ENCODE data around the gene CDYL2. TPM values are rescaled to one million over a fixed set of nuclear protein-coding genes. Genes with fewer than 3 reads are reported as not detected.

Gene CDYL2
- polyA plus RNA-seq, 1 donor: 8.3 TPM

DNA sequence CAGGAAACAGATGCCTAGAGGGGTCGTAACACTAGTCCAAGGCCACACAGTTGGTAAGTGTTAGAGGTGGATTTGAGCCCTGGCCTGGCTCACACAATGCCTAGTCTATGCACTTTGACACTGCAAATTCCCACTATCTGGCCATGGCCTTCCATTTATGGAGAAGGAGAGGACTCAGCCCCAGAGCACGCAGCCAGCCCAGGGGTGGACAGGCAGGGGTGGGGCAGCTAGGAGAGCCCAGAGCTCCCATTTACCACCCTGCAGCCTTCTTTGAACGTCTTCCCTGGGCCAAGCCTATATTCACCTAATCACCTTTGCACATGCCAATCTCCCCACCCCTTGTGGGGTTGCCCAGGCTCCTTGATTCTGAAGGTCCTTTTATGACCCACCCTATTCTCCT, 182.4 kb downstream of the CDYL2 start:
- no peak for DNase-seq

DNA sequence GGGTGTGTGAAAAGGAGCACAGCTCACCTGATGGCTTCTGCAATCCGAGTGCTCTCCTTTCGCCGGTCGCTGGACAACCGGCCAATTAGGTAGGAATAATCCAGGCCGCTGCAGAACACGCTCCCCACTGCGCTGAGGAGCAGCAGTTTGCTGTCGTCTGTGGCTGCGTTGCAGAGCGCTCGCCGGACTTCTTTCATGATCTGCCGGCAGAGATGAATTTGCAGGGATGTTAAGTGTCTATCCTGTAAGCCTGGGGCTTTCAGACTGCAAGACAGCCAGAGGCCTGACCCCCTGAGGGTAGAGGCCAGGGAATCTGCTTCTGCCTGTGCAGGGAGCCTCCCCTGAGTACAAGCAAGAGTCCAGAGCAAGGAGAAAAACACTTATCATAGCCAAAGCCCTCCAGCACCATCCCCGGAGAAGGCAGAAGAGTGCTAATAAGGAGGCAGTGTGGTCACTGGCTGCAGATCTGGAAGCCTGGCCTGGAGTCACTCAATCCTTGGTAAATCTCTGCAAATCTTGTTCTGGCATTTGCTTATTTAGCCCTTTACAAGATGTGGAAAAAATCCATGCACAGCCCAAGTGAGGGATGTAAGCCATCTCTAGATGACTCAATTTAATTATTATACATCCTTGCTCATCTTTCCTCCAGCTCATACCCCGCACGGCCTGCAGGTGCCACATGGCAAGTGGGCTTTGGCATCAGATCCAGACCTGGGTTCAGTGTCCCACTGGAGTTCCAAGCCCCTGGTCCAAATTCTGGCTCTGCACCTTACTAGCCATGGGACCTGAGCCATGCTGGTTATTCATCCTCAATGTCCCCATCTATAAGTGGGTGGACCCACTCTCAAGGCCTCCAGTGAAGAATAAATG, 183.4 kb downstream of the CDYL2 start:
- no peak for DNase-seq

DNA sequence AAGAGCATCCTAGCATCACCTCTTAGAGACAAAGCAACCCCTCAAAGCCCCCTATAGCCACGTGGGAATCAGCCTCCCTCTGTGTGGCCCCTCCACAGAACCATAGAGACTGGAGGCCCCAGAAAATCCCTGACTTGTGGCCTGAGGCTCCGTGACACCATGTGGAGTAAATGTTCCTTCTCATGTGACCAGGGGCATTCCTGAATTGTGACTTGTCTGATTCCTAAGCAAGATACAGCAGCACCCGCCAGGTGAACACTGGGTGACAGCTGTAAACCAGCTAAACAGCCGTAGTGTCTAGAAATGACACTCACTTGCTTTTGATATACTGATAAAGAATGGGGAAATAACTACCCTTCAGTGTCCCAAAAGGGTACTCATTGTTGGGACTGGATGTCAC, 184.6 kb downstream of the CDYL2 start:
- DNase-seq: no peak

DNA sequence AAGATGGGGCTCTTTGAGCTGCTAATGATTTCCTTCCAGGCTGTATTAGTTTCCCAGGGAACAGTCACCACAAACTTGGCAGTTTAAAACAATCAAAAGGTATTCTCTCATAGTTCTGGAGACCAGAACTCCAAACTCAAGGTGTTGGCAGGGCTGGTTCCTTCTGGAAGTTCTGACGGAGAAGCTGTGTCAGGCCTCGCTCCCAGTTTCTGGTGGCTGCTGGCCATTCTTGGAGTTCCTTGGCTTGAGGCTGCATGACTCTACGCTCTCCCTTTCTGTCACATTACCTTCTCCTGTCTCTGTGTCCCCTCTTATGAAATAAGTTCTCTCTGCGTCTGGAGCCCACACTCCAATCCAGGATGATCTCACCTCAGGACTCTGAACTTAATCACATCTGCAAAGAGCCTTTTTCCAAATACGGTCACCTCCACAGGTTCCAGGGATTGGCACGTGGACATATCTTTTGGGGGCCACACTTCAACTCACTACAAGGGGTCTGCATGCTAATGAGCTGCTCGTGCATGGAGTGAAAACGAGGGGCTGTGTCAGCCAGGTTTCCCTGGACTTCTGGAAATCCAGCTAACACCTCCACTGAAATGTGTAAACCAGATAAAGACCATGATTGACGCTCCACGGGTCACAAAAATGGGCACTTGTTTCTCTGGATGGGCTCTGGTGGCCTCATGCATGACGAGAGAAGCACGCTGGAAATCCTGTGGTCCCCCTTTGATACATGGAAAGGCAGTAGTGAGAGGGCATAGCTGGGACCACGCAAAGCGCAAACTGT, 185.3 kb downstream of the CDYL2 start:
- no peak for DNase-seq

DNA sequence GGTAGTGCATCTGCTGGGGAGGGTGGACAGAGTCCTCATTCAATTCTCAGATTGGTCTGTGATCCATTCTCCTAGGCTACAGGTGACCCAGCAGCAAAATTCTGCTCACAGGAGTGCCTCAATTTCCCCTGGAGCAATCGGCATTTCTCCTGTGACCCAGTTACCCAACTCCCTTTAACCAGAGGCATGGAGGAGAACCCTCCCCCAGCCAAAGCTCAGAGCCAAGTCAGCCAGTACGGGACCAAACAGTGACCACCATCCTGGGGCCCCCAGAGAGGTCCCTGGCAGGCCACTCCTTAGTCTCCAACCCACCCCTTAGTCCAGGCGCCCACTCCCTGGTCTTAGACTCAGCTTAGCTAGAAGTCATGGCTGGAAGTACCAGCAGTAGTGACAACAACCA, 188.0 kb downstream of the CDYL2 start:
- DNase-seq: no peak

DNA sequence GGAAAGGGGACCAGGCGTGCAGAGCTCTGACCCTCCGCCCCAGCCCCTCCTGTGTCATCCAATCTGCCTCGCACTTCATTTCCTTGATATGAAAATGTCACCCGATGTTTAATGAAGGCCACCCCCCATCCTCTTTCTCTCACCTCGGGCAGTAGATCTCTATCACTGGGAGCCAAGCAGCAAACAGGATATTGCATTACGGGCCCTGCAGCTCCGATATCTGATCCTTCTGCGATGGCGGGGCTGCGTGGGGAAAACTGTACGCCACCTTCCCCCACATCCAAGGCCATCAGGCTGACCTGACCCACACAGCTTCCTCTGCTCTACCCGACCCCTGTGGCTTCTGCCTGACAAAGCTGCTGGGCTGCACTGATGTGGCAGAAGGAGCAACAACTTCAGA, 188.7 kb downstream of the CDYL2 start:
- DNase-seq: no peak

DNA sequence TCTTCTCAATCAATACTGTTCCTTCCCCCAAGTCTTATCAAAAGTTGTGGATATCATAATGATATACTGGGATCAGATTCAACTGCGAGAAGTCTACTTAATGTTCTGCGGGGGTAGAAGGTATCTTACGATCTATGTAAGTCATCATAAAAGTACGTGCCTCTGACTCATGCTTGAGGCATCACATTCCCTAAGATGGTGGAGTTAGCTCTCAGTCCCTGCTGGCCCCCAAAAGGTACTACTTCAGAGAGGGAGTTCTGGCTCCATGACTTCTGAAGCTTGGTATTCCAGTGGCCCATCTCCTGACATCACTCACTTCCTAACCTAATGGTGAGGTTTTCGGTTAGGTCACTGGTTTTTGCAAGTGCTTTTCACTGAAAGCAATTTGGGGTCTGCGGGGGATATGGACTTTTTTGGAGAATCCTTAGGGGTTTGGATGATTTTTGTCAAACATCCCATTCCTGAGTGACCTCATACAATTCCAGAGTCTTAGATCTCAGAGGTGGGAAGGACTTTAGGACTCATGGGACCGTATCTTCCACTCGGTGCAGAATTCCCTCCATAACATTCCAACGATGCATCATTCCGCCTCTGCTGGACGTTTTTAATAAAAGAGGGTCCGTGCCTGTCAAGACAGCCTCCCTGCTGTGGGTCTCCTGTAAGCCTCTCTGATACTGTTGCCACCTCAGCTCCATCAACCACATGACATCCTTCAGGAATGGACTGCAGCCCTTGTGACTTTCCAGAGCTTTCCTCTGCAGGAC, 189.3 kb downstream of the CDYL2 start:
- no peak for DNase-seq

DNA sequence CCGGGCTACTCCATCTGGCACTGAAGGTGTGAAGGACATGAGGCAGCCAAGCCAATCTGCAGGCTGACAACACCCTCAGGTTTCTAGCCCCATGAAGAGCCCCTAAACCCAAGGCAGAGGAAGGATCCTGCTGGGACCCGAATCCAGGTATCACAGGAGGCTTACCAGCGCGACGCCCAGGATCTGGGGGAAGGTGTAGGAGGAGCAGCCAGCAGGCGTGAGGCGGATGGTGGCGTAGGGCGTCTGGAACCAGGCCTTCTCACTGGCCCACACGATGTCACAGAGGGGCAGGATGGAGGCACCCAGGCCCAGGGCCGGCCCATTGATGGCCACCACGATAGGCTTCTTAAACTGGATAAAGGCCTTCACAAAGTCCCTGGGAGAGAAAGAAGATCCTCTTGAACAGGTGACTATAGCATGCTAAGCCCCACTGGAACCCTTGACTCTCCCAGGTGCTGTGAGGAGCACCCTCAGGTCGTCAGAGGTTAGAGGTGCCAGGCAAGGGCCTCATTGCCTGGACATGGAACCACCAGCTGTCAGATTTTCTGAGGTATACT, 191.9 kb downstream of the CDYL2 start:
- DNase-seq: no peak

DNA sequence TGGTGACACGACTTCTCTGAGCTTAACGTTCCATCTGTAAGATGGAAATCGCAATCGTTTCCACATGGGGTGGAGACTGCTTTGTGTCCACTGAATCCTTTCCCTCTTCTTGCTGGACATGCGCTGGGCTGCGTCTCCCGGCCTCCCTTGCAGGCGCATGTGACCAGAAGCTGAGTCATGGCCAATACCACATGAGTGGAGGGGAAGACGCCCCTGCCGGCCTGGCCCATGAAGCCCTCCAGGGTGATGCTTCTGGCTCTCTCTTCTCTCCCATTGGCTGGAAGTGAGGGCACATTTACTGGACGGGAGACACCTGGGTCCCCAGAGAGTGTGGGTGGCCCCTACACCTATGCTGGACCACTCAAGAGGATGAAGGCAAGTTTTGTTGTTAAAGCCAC, 192.5 kb downstream of the CDYL2 start:
- DNase-seq: no peak

DNA sequence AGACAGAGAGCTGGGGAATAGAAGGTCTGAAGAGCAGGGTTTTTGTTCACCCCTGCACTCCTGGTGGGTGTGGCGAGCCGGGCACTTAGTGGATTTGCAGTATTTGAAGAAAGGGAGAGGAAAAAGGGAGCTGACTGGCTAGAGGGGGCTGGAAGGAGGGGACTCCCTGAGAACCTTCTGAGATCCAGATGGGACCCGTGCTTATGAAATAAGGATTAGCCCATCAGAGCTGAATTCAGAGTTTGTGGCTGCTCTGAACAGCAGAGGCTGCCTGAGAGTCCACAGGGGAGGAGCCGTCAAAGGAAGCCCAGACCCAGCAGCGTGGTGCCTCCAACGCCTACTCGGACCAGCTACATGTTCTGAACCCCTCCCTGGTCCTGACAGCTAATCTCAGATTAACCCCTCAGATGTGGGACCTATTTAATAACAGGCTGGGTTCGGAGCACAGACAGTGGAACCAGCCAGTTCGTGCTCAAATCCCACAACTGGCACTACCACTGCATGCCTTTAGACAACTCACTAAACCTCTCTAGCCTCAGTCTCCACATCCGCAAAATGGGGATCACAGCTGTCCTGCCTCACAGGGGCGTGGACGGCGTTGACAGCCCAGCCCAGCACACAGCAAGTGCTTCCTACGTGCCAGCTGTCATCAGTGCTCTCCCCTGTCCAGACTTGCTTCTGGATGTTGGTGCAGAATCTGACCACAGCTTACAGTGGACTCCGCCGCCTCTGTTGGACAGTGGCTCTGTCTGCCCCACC, 193.0 kb downstream of the CDYL2 start:
- no peak for DNase-seq

DNA sequence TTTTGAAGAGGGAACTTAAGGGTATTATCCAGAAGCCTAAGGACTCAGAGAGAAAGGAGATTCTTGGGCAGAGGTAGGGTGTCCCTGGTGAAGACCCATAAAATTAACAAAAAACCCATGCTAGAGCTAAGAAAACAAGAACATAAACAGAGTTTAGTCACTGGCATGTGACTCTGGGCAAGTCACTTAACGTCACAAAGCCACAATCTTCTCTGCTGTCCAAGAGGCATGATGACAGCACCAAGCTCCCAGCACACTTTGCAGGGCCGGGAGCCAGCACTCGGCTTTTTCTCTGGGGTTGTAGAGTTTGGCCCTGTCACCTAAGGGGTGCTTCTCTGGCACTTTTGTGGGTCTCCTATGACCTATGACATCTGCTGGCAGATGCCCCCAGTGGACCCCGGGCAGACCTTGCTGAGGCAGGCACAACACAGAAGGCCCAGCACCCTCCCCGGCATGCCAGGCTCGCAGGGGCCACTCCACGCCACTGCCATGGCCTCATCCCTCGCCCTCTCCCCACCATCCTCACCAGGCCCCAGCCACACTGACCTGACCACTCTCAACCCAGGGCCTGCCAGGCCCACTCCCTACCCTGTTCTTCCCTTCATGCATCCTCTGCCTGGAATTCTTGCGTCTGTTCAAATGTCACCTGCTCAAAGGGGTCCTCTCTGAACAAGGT, 193.8 kb downstream of the CDYL2 start:
- no peak for DNase-seq

DNA sequence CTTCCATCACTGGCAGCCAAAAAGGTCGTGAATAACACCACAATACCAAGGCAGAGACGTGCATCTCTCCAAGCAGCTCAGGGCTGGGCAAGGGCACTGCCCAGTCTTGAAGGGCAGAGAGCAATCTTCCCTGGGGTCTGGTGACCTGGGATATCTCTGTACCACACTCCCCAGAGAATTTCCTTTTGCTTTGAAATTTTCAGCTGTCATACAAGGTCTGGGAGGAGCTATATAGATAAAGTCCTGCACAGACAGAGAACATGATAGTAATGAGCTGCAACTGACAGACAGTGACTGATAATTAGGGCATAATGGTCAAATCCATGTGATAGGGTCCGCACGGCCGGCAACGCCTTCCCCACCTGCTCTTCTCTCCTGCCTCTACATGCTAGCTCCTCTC, 195.5 kb downstream of the CDYL2 start:
- DNase-seq: no peak

DNA sequence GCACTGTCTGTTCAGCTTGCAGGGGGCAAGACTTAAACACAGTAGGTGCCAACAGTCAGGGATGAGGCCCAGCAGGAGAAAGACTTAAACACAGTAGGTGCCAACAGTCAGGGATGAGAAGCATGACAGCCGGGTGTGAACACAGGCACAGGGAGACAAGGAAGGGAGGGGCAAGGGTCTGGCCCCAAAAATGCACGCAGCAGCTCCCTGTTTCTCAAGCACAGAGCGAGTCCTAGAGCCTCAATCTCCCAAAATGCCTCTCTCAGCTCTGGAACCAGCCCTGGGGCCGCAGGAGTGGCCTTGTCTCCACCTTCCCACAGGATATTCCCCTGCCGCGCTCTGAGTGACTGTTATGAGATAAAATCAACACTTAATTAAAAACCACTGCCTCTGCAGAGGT, 197.2 kb downstream of the CDYL2 start:
- DNase-seq: no peak

DNA sequence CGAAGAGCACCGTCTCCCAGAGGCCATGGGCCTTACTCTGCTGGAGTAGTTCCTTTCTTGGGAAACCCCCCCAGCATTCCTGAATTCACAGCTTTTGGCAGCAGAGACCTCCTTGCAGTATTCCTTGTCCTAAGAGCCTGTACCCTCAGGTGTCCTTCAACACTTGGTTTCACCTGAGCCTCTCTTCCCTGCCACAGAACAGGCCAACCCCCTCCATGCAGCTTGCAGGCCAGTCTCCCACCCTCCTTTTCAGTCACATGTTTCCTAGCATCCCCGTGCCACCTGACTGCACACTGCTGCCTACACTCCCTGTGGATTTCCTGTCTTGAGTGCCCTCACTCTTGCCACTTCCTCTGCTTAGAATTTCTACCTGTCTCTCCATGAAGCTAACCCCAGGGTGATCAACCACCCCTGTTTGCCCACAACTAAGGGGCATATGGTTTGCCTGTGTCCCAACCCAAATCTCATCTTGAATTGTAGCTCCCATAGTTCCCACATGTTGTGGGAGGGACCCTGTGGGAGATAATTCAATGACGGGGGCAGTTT, 198.1 kb downstream of the CDYL2 start:
- DNase-seq: no peak

DNA sequence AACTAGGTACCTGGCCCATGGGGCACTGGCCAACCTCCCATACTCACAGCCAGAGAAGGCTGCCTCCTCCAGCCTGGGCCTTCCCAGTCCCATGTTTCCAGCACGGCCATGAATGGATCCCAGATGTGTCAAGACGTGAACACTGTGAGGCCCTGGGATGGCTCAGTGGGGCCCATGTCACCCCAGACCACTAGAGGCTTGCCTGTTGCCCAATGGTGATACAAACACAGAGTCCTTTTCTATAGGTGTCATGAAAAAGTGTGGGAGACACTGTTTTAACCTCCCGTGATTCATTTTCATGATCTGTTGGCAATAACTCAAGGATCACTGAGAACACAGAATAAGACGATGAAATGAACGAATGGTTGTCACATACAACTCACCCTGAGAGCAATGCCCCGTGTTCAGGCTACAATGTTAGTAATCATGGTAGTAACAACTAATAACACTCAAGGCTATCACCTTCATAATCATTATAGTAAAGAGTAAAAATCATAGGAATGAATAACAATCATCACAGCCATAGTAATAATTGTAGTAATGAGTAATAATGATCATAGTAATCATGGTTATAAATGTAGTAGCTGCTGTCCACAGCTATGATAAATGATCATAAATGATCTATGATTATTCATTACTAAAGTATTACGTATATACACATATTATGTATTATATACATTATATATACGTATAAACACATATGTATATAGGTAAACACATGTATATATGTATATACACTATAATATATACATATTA, 199.6 kb downstream of the CDYL2 start:
- no peak for DNase-seq

DNA sequence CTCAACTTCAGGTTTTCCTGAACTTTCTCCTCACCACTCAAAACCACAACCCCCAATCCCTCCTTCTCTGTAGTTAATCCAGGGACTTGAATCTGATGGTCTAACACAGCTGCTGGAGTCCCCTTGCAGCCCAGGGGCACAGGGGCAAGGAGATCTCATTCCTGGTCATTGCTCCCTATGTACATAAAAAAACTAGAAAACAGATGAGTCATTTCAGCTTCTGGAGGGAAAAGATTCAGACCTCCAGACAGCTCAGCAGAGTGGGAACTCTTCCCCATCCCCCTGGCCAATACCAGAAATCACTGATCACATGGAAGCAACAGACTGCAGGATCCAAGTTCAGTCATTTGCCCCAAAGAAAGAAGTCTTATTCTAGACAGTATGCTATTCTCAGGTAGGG, 201.5 kb downstream of the CDYL2 start:
- DNase-seq: no peak

DNA sequence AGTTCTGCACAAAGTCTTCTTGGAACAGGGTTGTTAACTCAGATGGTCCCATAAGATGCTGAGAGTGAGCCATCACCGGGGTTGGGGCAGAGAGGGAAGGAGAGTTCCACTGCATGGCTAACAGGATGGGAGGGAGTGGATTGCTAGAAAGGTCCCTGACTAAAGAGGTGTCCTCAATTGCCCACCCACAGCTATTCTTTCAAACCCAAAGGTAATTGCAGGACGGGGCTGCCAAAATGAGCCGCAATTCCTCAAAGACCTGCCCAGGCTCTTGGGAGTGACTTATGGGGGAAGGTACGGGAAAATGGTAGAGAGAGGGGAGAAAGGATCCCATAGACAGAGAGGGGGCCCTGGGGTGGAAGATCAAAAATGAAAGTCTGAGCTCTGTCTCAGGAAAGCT, 203.2 kb downstream of the CDYL2 start:
- DNase-seq: no peak

DNA sequence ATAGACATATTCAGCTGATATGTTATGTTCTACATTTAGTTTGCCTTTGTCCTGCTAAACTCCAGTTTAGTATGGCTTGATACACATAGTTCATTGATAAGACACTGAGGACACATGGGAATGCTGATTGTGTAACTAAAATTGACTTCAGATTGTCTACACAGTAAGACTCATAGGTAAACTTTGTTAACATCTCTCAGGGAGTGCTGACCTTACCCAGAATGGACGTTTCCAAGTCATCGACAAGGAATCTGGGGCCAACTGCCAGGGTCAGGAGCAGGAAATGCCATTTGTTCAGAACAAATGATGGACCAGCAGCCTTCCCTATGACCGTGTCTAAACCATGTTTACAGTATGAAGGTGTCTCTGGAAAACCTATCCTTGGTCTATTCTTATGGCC, 204.9 kb downstream of the CDYL2 start:
- DNase-seq: no peak

DNA sequence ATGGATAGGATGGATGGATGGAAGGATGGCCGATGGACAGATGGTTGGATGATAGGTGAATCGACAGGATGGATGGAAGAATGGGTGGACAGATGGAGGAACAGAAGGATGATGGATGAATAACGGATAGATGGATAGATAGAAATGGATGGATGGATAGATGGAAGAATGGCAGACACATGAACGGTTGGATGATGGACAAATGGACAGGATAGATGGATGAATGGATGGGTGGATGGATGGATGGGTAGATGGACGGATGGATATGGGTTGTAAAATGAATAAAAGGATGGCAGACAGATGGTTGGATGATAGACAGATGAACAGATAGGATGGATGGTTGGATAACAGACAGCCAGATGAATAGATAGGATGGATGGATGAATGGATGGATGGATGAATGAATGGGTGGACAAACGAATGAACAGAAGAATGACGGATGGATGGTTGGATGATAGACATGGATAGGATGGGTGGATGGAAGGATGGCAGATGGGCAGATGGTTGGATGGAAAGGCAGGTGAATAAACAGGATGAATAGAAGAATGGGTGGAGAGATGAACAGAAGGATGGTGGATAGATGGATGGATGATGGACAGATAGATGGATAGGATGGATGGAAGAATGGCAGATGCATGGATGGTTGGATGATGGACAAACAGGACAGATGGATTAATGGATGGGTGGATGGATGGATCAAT, 207.7 kb downstream of the CDYL2 start:
- no peak for DNase-seq

All from left kidney (tissue), 2 donors.